ENCODE measurements around the gene CPN2. TPM values are rescaled to one million over a fixed set of nuclear protein-coding genes. Genes with fewer than 3 reads are reported as not detected.

The CPN2 gene
- total and polyA plus RNA-seq, 7 donors = 0.03 to 0.13 TPM; not detected in 5

DNA sequence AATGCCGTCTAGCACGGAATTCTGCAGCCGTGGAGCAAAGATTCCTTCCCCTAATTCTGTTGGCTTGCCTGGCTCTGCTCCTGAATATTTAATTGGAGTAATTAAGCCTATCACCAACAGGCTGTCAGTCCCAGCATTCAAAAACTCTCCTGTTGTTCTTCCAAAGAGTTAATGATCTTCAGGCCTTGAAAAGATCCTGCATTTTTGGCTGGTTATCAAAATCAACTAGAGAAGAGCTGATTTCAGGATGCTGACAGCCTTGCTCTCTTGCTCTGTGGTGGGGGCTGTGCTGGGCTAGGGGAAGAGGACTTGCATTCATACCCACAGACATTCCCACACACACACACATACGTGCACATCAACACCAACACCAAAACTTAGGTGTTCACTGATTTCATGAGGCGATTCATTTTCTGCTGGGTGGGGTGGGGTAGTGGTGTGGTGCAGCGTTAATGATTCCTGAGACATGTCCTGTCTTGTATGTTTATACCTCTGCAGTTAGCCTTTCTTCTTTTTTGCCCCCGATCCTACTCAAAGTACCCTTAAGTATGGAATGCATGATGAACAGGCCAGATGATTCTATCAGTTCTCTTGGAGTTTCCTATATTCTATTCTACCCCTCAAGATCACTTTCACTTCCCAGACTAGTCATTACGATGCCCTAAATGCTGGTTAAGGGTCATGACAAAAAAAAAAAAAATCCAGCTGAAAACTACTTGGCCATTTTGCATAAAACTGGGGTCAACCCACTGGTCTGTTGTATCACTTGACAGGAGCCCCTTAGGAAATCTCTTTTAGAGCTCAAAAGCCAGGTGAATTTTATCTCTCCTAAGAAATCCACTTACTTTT, 42.3 kb downstream of the CPN2 start:
- H3K4me1 ChIP-seq = peaks cover 4% of the 10 kb centered on the region
- ATAC-seq = no peak
- WGBS, 3 donors = 87 to 90% (median 88%) methylated on average over 8 of the region's 8 CpGs
- DNase-seq = no peak
- H3K27ac ChIP-seq = no peak overlapping the region
- TF ChIP-seq, protein P1, sequence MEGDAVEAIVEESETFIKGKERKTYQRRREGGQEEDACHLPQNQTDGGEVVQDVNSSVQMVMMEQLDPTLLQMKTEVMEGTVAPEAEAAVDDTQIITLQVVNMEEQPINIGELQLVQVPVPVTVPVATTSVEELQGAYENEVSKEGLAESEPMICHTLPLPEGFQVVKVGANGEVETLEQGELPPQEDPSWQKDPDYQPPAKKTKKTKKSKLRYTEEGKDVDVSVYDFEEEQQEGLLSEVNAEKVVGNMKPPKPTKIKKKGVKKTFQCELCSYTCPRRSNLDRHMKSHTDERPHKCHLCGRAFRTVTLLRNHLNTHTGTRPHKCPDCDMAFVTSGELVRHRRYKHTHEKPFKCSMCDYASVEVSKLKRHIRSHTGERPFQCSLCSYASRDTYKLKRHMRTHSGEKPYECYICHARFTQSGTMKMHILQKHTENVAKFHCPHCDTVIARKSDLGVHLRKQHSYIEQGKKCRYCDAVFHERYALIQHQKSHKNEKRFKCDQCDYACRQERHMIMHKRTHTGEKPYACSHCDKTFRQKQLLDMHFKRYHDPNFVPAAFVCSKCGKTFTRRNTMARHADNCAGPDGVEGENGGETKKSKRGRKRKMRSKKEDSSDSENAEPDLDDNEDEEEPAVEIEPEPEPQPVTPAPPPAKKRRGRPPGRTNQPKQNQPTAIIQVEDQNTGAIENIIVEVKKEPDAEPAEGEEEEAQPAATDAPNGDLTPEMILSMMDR (IDR thresholded peaks at IDR 0.05) = no peak
- H3K36me3 ChIP-seq (ENCODE audit: insufficient read depth in 1 of 2, low read depth in 1 of 2) = no peaks in the 10 kb centered on the region
- peaks cover 0 to 25% (median 0%) of the 10 kb centered on the region in 3 donors for H3K27me3 ChIP-seq (ENCODE audit: insufficient read depth in 3 of 3, low read length in 2 of 3)
- no peaks in the 10 kb centered on the region for H3K9me3 ChIP-seq
- no peak overlapping the region for H3K4me3 ChIP-seq
- intact Hi-C loops (cut with DNase I) = no loop called here

DNA sequence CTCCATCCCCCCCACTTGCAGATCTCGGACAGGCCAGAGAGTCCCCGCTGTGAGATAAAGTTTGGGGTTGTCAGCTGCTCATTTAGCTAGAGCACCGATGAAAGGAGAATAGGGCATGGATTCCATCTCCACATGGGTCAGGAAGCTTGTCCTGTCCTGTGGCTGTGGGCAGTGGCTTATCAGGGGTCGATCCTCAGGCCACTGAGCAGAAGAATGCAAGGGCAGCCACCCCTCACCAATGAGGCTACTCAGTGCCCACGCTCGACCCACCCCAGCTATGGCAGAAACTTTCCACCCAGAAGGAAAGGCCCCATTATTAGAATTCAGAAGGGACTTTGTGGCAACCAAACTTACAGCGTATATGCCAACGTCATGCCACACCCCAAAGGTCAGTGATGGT, 43.3 kb downstream of the CPN2 start:
- TF ChIP-seq, protein P1 (IDR thresholded peaks at IDR 0.05) = no peak
- WGBS, 3 donors = 93 to 94% (median 94%) methylated on average over 8 of the region's 8 CpGs
- Histone ChIP-seq H3K4me3 (no peak overlapping the region), H3K4me1 (no peaks in the 10 kb centered on the region), H3K9me3 (no peaks in the 10 kb centered on the region), H3K27me3 (ENCODE audit: insufficient read depth in 3 of 3, low read length in 2 of 3) (peaks cover 0 to 27% (median 0%) of the 10 kb centered on the region in 3 donors), H3K27ac (no peak overlapping the region), H3K36me3 (ENCODE audit: insufficient read depth in 1 of 2, low read depth in 1 of 2) (no peaks in the 10 kb centered on the region)
- ATAC-seq (no peak), DNase-seq (no peak)
- intact Hi-C loops (cut with DNase I) = no loop called here

- no peaks in the 10 kb centered on the region for H3K4me1 ChIP-seq
- H3K4me3 ChIP-seq = no peak overlapping the region
- H3K36me3 ChIP-seq (ENCODE audit: insufficient read depth in 1 of 2, low read depth in 1 of 2) = no peaks in the 10 kb centered on the region
- peaks cover 0 to 19% (median 0%) of the 10 kb centered on the region in 3 donors for H3K27me3 ChIP-seq (ENCODE audit: insufficient read depth in 3 of 3, low read length in 2 of 3)
- no peak for ATAC-seq
- 79 to 82% (median 81%) methylated on average over 13 of the region's 13 CpGs for WGBS, 3 donors
- no peak for DNase-seq
- H3K27ac ChIP-seq = no peak overlapping the region
- intact Hi-C loops (cut with DNase I) = no loop called here
- no peaks in the 10 kb centered on the region for H3K9me3 ChIP-seq
- TF ChIP-seq, protein P1 (IDR thresholded peaks at IDR 0.05) = no peak
These were observed 44.1 kb downstream of the CPN2 start for GRCh38 chr3:194306771-194307640.

GRCh38 chr3:194306109-194306686, 44.9 kb downstream of the CPN2 start:
- ATAC-seq (no peak), DNase-seq (no peak)
- Histone ChIP-seq H3K27me3 (ENCODE audit: insufficient read depth in 3 of 3, low read length in 2 of 3) (peaks cover 0 to 10% (median 0%) of the 10 kb centered on the region in 3 donors), H3K36me3 (ENCODE audit: insufficient read depth in 1 of 2, low read depth in 1 of 2) (no peaks in the 10 kb centered on the region), H3K27ac (no peak overlapping the region), H3K4me3 (no peak overlapping the region), H3K9me3 (no peaks in the 10 kb centered on the region), H3K4me1 (no peaks in the 10 kb centered on the region)
- WGBS, 3 donors = 69 to 77% (median 75%) methylated on average over 11 of the region's 11 CpGs
- TF ChIP-seq, protein P1 (IDR thresholded peaks at IDR 0.05) = no peak
- intact Hi-C loops (cut with DNase I) = no loop called here

All from psoas muscle (tissue), 8 donors.